Measurements from ENCODE around the gene RRP8. TPM values are rescaled to one million over a fixed set of nuclear protein-coding genes. Genes with fewer than 3 reads are reported as not detected.

RRP8 gene
- total RNA-seq, 1 experiment from 2014 or later = 16.0 TPM

DNA sequence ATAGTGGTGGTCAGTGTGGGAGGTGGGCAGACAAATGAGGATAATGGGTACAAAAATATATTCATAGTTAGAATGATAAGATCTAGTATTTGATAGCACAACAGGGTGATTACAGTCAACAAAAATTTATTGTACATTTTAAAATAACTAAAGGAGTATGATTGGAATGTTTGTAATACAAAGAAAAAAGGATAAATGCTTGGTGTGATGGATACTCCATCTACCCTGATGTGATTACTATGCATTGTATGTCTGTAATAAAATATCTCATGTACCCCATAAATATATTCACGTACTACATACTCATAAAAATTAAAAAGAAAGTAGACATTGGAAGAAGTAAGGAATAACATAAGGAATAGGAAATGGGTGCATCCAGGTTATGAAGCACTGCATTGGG is 15.4 kb downstream of the RRP8 start:
- no CpG with 5 or more reads among the region's 1 CpG for WGBS (ENCODE audit: extremely low coverage, insufficient read length, low lambda C conversion rate)
- no peak overlapping the region for H3K27ac Mint-ChIP-seq
- TF ChIP-seq, protein P1, sequence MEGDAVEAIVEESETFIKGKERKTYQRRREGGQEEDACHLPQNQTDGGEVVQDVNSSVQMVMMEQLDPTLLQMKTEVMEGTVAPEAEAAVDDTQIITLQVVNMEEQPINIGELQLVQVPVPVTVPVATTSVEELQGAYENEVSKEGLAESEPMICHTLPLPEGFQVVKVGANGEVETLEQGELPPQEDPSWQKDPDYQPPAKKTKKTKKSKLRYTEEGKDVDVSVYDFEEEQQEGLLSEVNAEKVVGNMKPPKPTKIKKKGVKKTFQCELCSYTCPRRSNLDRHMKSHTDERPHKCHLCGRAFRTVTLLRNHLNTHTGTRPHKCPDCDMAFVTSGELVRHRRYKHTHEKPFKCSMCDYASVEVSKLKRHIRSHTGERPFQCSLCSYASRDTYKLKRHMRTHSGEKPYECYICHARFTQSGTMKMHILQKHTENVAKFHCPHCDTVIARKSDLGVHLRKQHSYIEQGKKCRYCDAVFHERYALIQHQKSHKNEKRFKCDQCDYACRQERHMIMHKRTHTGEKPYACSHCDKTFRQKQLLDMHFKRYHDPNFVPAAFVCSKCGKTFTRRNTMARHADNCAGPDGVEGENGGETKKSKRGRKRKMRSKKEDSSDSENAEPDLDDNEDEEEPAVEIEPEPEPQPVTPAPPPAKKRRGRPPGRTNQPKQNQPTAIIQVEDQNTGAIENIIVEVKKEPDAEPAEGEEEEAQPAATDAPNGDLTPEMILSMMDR (conservative IDR thresholded peaks at IDR 0.05) = no peak
- no peaks in the 10 kb centered on the region for H3K79me1 ChIP-seq (ENCODE audit: insufficient read depth, low read depth, low read length, poor library complexity, severe bottlenecking)
- H3K4me3 Mint-ChIP-seq = no peak overlapping the region
- peaks cover 6% of the 10 kb centered on the region in 2 experiments; a peak in 3 of 4 replicates for H3K4me1 Mint-ChIP-seq
- H2BK20ac ChIP-seq (ENCODE audit: low read depth, low read length, poor library complexity, severe bottlenecking) = no peak overlapping the region
- H2BK5ac ChIP-seq (ENCODE audit: insufficient read length, low read length) = no peak overlapping the region
- peaks cover 17% of the 10 kb centered on the region in 2 experiments for H3K9me3 Mint-ChIP-seq
- H2AFZ ChIP-seq (ENCODE audit: low read length) = no peak overlapping the region
- no peak overlapping the region for H2AK5ac ChIP-seq (ENCODE audit: insufficient read length, low read length)
- no peak for DNase-seq
- no peak overlapping the region for H3K27ac ChIP-seq (ENCODE audit: insufficient read length, low read depth, low read length)
- H3K27me3 ChIP-seq (ENCODE audit: insufficient read depth, low read length) = no peaks in the 10 kb centered on the region
- no peaks in the 10 kb centered on the region for H3K27me3 Mint-ChIP-seq (ENCODE audit: low read depth)
- peaks cover 7 to 17% (median 9%) of the 10 kb centered on the region in 3 experiments; a peak in 5 of 7 replicates for H3K36me3 Mint-ChIP-seq (ENCODE audit: insufficient read depth in 1 of 3, low read depth in 3 of 3)
- H3K9ac ChIP-seq (ENCODE audit: extremely low read depth, insufficient read length, low read length) = no peak overlapping the region
- H3K14ac ChIP-seq (ENCODE audit: insufficient read depth, low read length) = no peak overlapping the region
- no peak overlapping the region for H2BK12ac ChIP-seq (ENCODE audit: insufficient read length, low read depth, low read length)
- H4K91ac ChIP-seq (ENCODE audit: insufficient read length, low read depth, low read length) = no peak overlapping the region
- H4K20me1 ChIP-seq (ENCODE audit: control insufficient read depth, insufficient read depth, insufficient read length) = no peaks in the 10 kb centered on the region
- no peak overlapping the region for H3T11ph ChIP-seq (ENCODE audit: low read length)
- no peaks in the 10 kb centered on the region for H3K9me3 ChIP-seq (ENCODE audit: control insufficient read depth, low read depth, low read length)
- H3K23ac ChIP-seq (ENCODE audit: insufficient read length, low read depth, low read length) = no peak overlapping the region
- H4K5ac ChIP-seq (ENCODE audit: insufficient read length, low read depth, low read length) = no peak overlapping the region
- no peak overlapping the region for H3K56ac ChIP-seq (ENCODE audit: insufficient read length, low read depth, low read length)
- no peak overlapping the region for H3K4ac ChIP-seq (ENCODE audit: low read depth, low read length)
- no peaks in the 10 kb centered on the region for H3K23me2 ChIP-seq (ENCODE audit: insufficient read length, low read depth, low read length, poor library complexity, severe bottlenecking)
- H4K8ac ChIP-seq (replicated peaks; ENCODE audit: insufficient read length, low read depth, low read length) = no peak overlapping the region
- H3K79me2 ChIP-seq (ENCODE audit: insufficient read depth, low read length) = no peaks in the 10 kb centered on the region
- H3K18ac ChIP-seq (ENCODE audit: insufficient read length, low read depth, low read length) = no peak overlapping the region
- H3K4me1 ChIP-seq (ENCODE audit: insufficient read depth, low read length) = no peaks in the 10 kb centered on the region
- H2BK15ac ChIP-seq (ENCODE audit: low read depth, low read length) = no peak overlapping the region
- no peak overlapping the region for H3K4me2 ChIP-seq (ENCODE audit: insufficient read depth, insufficient read length, low read length)
- H2BK120ac ChIP-seq (ENCODE audit: low read depth, low read length, poor library complexity, severe bottlenecking) = no peak overlapping the region
